GM18502 (cell line): ENCODE measurements around the gene MPHOSPH10.
"Not testable (repeated sequence)": the region's sequence is repeated elsewhere in the genome, so short reads cannot be mapped to it uniquely, and the experiment has no call there.

Experiments
- ATAC-seq: cut with Tn5 transposase; IDR thresholded peaks from one replicate; pipeline ENCODE4 v1.9.1; 2021; ENCODE audit warnings: mild to moderate bottlenecking; ENCODE audit not compliant: unreplicated experiment, poor library complexity

MPHOSPH10 gene

DNA sequence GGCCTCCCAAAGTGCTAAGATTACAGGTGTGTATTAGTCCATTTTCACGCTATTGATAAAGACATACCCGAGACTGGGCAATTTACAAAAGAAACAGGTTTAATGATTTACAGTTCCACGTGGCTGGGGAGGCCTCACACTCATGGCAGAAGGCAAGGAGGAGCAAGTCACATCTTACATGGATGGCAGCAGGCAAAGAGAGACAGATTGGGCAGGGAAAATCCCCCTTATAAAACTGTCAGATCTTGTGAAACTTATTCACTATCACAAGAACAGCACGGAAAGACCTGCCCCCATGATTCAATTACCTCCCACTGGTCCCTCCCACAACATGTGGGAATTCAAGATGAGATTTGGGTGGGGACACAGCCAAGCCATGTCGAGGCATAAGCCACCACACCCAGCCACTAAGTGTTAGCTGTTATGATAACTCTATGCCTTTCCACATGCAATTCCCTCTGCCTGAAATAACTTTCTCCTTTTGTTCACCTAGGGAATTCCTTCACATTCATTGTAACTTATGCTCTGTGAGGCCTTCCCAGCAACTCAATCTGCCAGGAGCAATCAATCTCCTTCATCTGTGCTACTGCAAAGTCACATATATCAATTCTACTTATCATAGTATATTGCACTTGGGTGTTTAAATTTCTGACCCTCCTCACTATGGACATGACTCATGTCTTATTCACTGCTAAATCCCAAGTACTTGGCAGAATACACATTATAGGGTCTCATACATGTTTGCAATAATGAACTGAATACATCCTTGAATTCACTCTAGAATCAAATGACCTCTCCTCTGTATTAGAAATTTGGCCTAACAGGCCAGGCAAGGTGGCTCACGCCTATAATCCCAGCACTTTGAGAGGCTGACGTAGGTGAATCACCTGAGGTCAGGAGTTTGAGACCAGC, 7.8 kb upstream of the MPHOSPH10 start:
- no peak for ATAC-seq

DNA sequence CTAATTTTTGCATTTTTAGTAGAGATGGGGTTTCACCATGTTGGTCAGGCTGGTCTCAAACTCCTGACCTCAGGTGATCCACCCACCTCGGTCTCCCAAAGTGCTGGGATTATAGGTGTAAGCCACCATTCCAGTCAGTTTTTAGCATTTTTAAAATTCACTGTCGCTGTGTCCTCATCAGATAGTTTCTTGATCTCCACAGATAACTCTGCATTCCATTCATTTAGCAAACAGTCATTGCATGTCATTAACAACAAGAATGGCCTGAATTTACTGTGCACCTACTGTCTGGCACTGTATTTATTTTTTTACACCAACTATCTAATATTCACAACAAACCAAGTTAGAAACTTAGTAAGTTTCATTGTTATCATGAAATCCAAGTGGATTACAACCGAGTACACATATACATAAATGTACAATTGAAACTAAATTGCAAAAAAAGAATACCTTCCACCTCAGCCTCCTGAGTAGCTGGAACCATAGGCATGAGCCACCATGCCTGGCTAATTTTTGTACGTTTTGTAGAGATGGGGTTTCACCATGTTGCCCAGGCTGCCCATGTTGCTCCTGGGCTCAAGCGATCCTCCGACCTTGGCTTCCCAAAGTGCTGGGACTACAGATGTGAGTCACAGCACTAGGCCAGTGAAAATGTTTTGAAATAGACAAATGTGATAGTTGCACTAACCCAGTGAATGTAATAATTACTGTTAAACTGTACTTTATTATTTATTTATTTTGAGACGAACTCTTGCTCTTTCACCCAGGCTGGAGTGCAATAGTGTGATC, 4.7 kb upstream of the MPHOSPH10 start:
- ATAC-seq, result no peak

DNA sequence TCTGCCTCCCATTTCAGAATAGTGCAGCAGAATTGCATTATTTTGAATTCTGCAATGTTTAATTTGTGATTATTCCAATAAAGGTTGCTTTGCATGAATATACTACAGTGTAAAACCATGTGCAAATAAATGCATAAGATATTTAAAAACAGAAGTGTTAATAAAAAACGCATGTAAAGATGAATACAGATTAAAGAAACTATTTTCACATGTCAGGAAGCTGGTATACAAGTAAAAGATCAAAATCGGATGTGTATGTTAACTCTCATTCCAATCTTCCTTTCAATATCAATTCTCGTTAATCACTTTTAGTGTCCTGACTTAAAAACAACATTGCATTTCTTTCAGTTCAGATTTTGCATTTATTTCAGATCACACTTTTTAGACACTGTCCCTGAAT, 3.5 kb upstream of the MPHOSPH10 start:
- ATAC-seq, result no peak

DNA sequence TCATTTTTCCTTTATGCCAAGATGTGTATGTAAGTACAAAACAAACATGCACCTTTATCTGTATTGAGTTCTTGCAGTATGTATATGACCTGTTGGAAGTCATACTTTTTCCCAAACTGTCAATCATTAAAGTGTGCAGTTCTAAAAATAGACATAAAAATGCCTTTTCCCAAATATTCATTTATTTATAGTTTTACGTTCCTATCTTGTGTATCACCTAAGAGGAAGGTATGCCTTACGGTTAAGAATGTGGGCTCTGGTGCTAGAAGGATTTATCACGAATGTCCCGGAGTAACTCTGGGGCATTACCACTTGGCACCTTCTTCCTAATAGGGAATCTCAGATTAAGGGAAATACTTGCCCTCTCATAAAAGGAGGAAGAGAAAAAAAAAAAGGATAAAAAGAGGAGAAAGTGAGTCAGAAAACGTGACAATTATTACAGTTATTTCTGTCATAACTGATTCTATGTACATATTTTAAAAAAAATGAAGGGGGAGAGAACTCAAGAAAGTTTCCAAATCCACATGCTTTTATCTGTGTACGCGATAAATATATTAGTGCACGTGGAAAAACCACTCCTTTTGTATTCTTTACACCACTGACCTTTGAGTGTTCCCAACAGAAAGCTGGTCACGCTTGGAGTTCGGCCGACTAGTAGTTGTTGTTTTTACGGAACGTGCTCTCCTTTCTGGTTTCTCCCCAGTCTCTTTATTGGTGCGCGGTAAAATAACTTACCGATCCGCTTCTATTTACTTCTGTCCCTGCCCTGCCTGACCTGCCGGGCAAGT, 1.1 kb upstream of the MPHOSPH10 start:
- ATAC-seq, result no peak

DNA sequence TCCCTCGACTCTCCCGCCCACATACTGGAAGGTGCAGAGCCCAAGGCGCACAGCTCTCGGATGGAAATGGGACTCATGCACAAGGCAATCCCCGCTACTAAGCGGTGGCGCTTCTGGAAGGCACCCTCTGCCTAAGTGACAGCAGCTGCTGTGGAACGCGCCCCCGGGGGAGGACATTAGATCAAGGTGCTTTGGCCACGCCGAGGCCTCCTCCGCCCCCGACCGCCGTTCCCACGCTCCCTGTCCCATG, 607 bp upstream of the MPHOSPH10 start:
- ATAC-seq, result peak; percentile 55

DNA sequence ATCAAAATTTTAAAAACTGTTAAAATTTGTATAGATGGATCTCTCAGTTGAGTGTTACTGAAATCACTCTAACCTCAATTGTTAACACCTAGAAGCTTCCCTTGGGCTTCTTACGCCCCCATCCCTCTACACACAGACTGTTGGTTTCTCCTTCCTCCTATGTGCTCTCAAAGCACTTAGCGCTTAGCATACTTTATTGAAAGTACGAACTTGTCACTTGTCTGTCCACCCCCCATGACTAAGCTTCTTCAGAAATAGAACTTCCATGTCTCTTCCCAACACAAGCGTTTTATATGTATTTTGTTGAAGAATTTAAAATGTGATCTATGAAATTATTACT, 441 bp downstream of the MPHOSPH10 start:
- peak; percentile 38 for ATAC-seq

DNA sequence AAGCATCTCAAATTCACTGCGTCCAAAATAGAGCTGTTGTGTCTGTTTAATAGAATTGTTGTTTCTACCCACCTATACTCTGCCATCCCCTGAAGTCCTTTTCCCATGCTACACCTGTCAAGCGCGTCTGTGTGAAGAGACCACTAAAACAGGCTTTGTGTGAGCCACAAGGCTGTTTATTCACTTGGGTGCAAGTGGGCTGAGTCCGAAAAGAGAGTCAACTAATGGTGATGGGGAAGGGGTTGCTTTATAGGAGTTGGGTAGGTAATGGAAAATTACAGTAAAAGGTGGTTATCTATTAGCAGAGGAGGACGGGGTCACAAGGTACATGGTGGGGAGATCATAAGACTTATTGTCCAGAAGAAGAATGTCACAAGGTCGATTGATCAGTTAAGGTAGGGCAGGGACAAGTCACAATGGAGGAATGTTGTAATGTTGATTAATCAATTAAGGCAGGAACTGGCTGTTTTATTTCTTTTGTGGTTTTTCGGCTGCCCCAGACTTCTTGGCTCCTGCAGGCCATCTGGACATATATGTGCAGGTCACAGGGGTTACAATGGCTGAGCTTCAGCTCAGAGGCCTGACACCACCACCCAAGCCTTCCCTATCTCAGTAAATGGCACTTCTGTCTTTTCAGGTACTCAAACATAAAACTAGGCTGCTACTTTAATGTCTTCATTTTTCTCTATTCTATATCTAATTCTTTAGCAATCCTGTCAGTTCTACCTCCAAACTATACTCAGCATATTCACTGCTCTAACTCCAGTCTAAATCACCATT, 1.1 kb downstream of the MPHOSPH10 start:
- not testable (repeated sequence) for ATAC-seq

DNA sequence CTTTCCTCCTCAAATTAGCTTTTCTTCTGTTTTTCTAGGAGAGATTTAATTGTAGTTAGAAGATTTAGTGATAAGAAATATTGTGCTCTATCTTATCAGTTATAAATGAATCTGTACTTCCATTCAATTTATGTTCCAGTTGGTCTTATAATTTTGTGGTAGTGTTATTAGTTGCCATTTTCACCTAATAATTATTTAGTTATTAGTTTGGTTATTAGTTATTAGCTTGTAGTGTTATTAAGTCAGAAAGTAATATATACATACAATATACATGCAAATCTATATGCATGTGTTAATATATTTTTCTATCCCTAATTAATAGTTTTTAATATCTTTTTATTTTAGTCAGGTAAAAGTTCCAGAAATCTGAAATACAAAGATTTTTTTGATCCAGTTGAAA, 3.2 kb downstream of the MPHOSPH10 start:
- no peak for ATAC-seq

DNA sequence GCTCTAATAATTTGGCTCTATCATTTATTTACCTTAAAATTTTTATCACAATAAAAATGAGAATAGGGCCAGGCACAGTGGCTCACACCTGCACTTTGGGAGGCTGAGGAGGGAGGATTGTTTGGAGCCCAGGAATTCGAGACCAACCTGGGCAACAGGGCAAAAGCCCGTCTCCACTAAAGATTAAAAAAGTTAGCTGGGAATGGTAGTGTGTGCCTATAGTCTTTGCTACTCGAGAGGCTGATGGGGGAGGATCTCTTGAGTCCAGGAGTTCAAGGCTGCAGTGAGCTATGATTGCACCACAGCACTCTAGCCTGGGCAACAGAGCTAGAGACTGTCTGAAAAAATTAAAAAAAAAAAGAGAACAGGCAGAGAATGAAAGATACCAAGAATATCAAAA, 5.7 kb downstream of the MPHOSPH10 start:
- no peak for ATAC-seq

DNA sequence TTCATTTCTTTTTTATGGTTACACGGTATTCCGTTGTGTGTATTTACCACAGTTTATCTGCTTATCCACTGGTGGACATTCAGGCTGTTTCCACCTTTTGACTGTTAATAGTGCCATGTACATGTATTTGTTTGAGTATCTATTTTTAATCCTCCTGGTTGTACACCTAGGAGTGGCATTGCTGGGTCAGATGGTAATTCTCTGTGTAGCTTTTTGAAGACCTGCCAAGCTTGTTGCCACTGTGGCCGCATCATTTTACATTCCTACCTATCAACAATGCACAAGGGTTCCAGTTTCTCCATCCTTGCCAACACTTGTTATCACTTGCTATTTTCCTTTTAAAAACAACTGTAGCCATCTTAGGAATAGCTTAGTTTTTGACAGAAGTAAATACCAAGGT, 13.3 kb downstream of the MPHOSPH10 start:
- ATAC-seq, result no peak

DNA sequence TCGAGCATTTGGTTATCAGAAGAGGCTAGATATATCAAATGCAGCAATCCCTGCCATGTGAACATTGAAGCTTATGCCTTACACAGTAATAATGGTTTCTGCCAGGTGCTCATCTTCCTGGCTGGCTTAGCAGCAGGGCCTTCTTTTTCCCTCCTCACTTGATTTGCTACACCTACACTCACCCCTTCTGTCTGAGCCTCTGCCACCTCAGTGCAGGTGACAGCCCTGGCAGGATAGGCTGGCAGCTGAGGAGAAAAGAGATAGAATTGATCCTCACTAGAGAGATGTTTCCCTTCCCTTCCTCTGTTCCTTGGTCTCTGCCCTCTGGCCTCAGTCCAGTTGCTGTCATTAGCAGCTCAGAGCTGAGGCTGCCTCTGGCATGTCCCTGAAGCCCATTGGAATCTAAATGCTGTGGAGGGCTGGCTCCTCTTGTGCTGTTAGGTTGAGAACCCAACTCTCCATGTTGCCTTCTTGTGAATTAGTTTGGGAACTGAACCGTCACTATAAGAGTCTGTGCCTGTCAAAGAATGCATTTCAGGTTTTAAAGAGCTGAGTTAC, 18.2 kb downstream of the MPHOSPH10 start:
- ATAC-seq, result no peak

DNA sequence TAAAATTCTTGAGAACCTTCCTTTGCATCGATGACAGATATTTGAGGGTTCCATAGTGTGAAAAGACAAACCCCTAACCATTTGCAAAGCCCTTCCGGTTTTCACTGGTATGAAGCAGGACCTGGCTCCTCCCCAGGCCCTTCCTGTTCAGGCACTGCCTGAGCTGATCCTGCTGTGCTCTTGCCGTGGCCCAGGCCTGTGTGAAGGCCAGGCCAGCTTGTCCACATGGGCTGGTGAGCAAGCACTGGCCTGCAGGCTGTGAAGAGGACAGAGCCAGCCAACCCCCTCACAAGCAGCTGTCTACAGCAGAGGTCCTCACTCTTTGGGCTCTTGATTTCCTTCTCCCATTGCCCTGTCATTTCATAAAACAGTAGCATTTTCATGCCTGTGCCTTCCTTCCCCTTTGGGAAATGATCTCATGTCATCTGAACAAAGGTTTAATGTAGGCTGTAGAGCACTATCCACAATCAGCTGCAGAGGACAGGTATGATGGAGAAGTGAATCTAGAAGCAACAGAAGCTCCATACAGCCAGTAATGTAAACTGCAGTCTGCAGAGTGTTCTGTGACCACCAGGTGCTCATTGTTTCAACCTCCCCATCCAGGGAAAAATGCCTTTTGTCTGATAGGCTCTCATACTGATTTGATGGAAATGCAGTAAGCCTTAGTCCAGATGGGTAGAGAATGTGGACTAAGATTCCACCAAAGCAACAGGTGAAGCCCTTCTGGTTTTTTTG, 19.8 kb downstream of the MPHOSPH10 start:
- no peak for ATAC-seq

DNA sequence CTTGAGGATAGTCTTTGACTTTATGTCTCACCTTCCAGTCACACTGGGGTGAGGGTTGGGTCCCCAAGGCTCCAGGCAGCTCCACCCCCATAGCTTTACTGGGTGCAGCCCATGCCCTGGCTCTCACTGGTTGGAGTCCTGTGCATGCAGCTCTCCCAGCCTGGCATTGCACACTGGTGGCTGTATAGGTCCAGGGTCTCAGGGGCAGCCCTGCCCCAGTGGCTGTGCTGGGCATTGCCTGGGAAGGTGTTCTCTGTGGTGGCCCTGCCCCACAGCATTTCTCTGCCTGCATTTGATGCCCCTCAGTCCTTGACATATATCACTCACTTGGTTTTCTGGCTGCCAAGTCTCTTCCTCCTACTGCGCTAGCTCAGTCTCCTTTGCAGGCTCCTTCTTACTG, 21.2 kb downstream of the MPHOSPH10 start:
- ATAC-seq, result no peak

DNA sequence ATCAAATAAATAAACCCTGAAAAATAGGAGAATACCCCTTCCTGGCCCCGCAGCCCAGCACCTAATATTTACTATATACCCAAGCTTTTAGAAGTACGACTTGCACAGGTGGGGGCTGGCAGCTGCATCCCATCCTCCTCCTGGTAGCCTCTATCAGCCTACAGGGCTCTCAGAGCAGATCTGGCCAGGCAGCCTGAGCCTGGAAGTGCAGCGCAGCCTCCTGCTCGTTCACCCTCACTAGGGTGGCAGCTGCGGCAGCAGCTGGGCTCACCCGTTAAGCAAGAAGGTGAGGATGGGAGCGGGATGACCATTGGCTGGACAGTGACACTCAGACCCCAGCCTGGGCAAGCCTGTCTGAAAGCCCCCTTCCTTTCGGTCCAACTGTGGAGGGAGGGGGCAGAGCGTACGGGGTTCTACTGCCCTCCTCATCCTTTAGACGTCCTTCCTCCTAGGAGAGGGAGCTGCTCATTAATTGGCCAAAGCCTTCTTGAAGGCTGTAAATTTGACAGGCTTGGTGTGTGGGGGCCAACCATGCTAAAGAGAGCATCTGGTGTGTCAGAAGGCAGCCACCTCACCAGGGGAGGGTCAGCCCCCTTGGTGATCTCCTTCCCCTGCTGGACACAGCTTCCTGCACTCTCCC, 23.3 kb downstream of the MPHOSPH10 start:
- no peak for ATAC-seq

DNA sequence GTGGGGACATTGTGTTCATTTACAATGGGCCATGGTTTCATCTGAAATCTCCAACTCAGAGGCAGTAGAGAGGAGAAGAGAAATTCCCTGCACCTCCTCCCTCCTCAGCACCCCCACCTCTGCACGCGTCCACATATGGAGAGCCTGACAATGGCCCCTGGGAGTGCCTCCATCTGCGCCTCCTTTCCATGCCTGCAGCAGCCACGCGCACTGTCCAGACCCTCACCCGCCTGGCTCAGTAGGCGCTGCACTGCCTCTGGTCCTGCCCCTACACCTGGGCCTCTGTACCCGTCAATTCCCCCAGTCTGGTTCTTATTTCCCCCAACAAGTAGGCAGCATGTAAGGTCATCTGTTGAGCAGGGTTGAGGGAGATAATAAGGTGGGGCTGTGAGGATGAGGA, 23.8 kb downstream of the MPHOSPH10 start:
- ATAC-seq, result no peak

DNA sequence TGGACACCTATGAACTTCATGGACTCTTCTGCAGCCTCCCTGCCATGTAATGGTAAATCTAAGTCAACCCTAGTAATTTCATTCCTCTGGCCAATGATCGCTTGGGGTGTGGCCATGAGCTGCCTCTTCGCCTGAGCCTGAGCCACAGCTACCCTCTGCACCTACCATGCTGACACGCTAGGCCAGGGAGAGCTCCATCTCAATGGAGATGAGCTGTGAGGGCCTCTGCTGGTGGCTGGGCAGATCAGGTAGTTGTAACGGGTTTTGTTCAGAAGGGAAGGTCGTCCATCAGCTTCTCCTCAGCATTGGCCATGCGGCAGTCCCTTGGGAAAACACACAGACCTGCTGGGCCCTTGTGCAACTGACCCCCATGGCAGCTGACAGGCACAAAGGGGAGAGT, 24.4 kb downstream of the MPHOSPH10 start:
- ATAC-seq, result peak; percentile 86

DNA sequence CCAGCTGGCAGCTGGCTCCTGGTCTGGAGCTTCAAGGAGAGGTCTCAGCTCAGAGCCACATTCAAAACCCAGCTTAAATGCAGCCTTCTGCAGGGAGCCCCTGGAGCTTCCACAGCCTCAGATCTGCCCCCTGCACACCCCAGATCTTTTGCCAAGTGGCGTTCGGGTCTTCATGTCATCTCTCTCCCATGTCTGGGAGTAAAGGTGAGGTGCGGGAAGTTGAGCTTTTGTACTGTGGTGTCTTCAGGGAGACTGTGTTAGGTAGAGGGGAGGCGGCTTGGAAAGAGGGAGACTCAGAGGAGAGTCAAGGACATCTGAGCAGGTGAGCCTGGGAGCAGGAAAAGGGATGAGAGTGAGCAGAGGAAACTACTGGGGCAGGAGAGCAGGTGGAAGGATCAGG, 25.4 kb downstream of the MPHOSPH10 start:
- ATAC-seq, result no peak

DNA sequence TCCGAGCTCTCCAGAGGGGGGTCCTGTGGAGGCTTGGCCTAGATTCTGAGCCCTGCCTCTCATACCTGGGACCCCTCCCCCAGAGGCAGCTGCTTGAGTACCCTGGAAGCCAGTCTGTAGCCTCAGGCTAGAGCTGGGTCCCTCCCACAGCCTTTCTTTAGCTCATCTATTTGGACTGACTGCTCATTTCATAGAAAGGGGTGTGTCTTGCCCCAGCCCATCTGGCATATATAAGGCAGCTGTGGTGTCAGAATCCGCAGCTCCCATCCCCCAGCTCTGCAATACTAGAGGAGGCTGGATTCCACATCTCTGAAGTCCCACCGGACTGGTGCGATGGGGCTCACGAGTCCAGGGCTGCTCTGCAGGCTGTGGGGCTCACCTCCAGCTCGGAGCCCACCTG, 26.1 kb downstream of the MPHOSPH10 start:
- ATAC-seq, result no peak
